Effector CD4-positive, alpha-beta T cell (primary cell): ENCODE data around the gene CCDC170. TPM values are rescaled to one million over a fixed set of nuclear protein-coding genes. Genes with fewer than 3 reads are reported as not detected.
"Not testable (repeated sequence)": the region's sequence is repeated elsewhere in the genome, so short reads cannot be mapped to it uniquely, and the experiment has no call there.

ENCODE experiments used
- DNase-seq: peaks from one replicate; pipeline ENCODE4 v3.0.0-alpha.2; 2020
- total RNA-seq: gene quantifications from one replicate; lab custom pipeline; 2026; lab: John Stamatoyannopoulos, UW

Gene CCDC170, protein sequence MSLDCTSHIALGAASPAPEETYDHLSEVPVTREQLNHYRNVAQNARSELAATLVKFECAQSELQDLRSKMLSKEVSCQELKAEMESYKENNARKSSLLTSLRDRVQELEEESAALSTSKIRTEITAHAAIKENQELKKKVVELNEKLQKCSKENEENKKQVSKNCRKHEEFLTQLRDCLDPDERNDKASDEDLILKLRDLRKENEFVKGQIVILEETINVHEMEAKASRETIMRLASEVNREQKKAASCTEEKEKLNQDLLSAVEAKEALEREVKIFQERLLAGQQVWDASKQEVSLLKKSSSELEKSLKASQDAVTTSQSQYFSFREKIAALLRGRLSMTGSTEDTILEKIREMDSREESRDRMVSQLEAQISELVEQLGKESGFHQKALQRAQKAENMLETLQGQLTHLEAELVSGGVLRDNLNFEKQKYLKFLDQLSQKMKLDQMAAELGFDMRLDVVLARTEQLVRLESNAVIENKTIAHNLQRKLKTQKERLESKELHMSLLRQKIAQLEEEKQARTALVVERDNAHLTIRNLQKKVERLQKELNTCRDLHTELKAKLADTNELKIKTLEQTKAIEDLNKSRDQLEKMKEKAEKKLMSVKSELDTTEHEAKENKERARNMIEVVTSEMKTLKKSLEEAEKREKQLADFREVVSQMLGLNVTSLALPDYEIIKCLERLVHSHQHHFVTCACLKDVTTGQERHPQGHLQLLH
- not detected for total RNA-seq

DNA sequence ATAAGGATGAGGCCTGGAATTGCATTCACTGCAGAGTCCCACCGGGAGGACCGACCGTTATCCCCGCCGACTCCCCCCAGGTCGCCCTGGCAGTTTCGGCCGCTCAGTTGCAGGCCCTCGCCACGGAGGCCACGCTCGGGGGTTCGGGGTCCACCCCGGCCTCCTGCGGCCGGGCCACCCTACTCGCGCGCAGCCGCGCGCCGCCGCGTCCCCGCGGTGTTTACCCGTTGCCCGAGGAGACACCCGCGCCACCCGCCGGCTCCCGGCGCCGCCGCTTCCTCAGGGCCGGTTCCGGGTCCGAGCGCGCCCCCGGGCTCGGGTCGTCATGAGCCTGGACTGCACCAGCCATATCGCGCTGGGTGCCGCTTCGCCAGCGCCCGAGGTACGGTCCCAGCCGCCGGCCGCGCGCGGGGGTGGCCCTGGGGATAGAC lies at the start of gene CCDC170:
Gene CCDC170 (plus strand): TSS at position 214 of the 431 bp plus-strand sequence. CDS start 112 bp downstream, at position 326.
- DNase-seq: no peak

DNA sequence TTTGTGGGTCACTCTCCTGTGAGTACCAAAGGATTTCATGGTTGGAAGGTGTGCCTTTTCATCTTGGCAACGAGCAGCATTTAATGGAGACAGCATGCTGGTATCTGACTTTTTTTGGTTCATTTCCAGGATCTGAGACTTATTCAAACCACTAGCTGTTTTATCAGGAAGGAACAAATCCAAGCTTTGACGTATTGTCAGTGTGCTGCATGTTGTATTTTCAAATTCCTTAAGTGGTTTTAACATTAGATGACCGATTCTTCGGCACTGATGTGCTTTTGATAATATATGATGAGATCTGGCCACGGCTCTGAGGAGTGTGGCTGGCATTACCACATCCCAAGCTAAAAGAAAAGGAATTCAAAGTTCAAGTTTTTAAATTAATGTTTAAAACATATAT lies 48.3 kb upstream of the CCDC170 start:
- no peak for DNase-seq

DNA sequence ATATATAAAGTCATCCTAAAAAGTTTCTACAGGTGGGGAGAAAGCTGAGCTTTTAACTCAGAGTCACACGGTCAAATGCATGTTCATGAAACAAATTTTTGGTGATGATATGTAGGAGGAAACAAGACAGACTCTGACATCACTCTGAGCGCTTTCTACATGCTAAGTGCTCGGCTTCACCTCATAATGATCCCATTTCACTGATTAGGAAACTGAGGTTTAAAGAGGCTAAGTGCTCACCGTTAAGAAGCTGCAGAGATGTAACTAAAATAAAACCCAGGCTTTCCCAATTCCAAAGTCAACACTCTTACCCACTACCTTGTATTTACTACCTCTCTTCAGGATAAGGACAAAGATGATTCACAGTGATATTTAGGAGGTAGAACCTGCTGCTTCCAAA lies 46.6 kb upstream of the CCDC170 start:
- DNase-seq: no peak

DNA sequence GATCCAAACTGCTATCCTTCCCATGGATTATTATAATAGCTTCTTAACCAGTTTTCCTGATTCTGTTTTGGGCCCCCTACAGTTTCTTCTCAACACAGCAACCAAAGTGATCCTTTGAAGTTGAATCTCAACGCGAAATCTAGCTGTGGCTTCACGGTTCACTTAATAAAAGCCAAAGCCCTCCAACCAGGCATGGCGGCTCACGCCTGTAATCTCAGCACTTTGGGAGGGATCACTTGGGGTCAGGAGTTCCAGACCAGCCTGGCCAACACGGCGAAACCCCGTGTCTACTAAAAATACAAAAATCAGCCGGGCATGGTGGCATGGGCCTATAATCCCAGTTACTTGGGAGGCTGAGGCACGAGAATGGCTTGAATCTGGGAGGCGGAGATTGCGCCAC lies 45.2 kb upstream of the CCDC170 start:
- DNase-seq: no peak

DNA sequence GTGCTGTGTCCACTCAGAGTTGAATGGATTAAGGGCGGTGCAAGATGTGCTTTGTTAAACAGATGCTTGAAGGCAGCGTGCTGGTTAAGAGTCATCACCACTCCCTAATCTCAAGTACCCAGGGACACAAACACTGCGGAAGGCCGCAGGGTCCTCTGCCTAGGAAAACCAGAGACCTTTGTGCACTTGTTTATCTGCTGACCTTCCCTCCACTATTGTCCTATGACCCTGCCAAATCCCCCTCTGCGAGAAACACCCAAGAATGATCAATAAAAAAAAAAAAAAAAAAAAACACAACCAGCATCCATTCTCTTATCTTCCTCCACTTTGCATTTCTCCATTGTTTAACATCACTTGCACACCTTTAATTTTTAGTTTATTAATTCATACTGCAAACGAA lies 42.9 kb upstream of the CCDC170 start:
- DNase-seq: not testable (repeated sequence)

DNA sequence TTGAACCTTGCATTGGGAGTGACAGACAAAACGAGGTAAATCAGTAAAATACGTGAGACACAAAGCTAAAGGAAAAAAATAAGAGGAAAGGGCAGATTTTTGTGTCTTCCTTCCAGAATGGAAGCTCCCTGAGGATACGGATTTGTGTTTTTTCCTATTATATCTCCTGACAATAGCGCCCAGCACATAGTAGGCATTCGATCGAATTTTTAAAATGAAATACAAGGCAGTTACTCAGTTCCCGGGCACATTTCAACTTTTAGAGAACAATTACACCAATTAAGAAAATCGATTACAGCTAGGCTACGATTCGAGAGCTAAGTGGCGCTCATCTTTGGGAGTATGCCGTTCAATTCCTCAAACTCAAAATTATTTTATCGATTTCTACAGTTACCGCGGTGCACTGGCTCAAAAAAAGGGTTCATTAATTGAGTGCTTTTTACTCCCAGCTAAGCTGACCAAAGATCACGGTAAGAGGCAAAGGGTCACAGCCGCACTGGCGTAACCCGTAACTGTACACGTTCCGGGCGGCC lies 42.3 kb upstream of the CCDC170 start:
- no peak for DNase-seq

DNA sequence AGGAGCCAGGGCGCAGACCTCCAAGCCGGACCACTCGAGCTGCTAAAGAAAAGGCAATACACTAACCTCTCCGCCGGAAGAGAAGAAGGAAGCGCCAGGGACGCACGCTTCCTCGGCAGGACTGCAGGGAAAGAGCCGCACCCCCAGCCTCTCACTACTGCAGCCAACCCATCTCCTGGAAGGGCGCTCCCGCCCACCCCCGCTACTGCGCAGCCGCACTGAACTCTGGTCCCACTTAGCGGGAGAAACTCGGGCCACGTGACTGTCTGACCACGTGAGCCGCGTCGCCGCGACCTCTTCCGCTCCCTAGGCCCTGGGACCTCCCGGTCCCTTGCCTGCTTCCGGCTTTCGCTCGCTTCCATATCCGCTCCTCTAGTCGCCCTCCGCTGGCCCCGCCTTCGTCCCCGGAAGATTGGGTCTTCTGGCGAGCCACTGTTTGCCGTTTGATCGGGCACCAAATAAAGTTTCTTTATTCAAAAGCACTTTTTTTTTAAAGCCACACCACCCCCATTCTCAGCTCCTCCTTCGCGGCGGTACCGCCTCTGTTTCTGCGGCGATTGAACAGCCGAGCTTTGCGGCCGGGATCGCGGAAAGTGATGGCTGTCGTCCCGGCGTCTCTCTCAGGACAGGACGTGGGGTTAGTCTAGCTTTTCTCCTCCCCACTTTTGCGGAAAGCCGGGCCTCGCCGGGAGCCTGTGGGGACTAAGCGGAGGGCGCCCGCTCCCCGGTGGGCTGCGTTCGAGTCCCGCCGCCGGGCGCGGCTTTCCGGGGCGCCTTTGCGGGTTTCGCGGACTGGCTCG lies 41.7 kb upstream of the CCDC170 start, which contains the start of gene RMND1:
Gene RMND1 (minus strand): TSS at position 177 of the 800 bp plus-strand sequence. CDS start 6,315 bp downstream, outside the sequence.
- peak; percentile 99 for DNase-seq

DNA sequence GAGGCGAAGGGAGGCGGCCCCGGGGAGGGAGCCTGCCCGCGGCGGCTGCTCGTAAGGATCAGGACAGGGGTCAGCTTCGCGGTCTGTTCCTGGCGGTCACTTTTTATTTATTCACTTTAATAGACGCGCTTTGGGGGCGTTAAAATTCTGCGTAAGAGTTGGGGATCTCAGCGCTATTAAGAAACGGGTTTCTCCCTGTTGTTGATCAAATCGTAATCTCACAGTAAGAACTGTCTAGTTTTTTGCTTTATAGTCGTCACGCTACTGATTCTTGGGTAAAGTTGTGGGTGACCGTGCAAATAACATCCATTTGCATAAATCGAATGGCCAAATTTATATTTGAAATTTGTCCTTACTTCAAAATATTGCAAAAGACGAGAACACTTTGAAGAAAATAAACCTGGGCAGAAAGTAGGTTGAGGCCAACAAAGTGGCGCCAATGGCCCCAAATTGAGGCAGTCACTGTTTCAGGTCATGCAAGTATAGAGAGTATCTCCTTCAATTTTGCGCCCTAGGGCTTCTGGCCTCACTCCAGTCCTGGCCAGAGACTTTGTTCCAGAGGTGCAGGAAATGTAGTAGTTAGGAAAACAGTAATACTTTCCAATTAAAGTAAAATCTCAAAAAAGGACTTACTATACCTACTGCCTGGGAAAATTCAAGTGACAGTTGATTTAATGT lies 40.9 kb upstream of the CCDC170 start:
- DNase-seq: no peak

DNA sequence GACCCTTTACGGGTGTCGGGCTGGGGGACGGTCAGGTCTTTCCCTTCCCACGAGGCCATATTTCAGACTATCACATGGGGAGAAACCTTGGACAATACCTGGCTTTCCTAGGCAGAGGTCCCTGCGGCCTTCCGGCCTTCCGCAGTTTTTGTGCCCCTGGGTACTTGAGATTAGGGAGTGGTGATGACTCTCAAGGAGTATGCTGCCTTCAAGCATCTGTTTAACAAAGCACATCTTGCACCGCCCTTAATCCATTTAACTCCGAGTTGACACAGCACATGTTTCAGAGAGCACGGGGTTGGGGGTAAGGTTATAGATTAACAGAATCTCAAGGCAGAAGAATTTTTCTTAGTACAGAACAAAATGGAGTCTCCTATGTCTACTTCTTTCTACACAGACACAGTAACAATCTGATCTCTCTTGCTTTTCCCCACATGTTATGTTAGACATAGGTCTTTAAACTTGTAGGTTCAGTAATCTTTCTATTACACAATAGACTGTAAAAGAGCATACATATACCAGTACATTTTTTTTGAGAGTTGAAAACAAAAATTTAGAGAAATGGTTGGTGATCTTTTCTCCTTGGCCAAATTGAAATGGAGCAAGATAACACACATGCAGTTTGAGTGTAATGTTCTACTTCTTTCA lies 37.9 kb upstream of the CCDC170 start:
- not testable (repeated sequence) for DNase-seq

DNA sequence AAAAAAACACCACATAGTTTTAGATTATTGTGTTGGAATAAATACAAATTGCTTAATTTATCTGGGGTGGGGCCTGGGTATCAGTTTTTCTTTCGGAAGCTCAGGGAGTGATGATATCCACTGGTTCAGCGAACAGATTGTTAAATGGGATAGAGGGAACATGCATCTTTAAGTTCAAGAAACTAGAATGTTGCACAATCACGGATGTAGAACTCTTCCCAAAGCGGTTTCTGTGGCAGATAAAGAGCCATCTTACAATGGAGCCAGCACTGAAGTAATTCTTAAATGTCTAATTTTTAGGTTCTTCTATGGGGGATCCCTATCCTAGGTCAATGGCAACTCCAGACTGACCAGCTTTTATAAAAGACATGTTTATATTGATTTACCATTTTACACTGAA lies 32.1 kb upstream of the CCDC170 start:
- no peak for DNase-seq

DNA sequence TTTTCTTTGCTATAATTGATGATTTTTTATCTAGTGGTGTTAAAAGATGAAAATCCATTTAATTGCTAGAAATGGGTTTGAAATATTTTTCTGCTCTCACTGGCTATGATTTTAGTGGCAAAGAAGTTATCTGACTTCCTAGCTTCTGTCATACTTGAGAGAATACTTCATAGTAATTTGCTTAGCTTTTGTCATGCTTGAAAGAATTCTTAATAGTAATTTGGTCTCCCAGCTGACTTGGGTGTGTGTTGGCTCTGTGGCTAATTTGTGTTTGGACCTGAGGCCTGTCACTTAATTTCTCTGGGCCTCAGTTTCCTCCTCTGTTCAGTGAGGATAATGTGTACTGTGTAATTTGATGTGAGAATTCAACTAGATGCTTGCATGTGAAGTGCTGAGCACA lies 29.1 kb upstream of the CCDC170 start:
- no peak for DNase-seq

DNA sequence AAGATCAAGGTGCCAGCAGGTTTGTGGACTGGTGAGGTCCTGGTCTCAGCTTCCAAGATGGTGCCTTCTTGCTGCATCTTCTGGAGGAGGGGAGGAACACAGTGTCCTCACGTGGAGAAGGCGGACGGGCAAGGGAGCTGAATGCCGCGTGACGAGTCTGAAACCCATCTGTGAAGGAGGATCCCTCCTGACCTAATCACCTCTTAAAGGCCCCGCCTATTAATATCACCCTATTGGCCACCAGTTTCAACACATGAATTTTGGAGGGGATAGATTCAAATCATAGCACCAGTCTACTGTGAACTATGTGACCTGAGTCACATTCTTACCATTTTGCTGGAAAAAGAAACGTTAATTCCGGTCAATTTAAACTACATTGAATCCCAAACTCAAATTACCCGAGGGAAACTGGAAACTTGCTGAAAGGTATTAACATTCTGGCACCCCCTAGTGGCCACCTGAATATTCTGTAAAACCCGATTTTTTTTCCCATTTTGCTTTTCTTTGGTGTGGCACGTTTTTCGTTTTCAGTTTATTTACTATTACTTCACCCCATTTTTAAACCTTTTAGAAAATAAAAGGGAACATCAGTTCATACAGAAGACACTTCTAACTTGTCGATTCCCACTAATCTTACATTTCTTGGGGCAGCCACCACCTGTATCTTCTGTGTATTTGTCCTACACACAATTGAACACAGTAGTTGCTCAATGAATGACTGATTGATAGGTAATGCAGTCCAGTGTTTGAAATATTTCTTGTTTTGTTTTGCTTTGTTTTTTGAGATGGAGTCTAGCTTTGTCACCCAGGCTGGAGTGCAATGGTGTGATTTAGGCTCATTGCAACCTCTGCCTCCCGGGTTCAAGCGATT lies 17.9 kb upstream of the CCDC170 start:
- peak; percentile 40 for DNase-seq

DNA sequence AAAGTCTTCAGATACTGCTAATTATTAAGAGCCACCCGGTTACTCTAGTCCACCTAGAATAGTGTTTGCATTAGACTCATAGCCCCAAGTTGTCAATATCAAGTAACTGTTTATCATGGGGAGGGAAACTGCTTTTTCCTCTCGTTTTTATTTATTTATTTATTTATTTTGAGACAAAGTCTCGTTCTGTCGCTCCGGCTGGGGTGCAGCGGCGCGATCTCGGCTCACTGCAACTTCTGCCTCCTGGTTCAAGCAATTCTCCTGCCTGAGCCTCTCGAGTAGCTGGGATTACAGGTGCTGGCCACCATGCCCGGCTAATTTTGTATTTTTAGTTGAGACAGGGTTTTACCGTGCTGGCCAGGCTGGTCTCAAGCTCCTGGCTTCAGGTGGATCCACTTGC lies 16.1 kb upstream of the CCDC170 start:
- DNase-seq: no peak

DNA sequence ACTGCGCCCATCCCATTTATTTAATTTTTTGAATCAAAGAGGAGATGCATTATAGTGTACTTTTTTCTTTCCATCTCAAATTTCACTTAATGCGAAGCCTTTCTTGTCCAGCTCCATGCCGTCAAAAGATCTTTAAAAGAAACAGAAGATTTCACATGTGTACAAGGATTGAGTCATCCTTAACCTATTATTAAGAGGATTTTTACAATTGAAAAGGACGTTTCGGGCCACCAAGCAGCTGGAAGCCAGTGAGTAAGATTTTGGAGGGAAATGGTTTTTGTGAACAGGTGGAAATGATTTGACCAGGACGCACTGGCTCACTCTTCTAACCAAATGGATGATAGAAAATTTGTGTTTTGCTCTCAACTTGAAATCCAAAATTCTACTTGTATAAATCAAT lies 15.1 kb upstream of the CCDC170 start:
- DNase-seq: no peak

DNA sequence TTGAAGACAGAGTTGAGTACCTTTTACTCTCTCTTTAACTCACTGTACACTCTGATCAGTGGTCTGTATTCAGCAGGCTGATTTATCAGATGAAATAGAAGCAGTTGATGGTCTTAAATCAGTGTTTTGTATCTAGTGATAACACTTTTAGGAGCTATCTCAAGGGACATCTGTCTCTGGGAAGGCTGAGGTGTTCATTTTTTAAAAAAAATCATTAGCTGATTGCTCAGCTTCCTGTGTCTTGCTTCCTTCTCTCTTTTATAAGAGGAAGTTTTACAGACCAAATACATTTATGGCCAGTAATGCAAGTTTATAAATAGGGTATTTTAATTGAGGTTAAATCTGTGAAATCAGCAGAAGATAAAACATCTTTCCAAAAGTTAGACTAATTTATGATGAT lies 12.0 kb upstream of the CCDC170 start:
- no peak for DNase-seq

DNA sequence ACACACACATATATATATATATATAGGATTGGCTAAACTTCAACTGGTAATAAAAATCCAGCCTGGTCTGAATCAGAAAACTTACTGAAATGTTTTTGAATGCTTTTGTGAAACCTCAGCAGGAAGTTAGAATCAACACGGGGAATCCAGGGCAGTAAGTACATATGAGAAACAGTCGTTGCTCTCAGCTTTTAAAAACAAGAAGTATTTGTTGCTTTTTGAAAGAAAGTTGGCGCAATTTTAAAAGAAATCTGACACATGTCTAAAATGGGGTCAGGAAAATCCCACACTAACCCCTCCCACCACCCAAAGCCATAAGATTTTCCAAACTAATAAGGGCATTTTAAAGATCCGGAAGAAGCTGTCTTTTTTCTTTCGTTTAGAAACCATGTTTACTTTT lies 11.5 kb upstream of the CCDC170 start:
- DNase-seq: no peak

DNA sequence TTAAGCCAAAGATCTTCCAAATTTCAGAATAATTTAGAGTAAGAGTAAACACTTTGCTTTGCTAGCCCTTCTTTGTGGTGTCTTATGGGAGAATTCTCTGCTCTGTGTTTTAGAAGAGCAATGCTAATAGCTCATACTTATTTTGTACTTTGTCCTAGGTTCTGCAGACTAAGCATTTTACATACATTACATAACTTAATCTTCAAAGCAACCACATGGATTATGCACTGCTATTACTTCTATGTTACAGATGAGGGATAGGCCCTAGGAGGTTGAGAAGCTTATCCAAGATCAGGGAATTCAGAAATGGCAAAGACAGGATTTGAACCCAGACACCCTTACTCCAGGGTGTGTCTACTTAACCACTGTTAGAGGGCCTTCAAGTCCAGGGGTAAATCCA lies 9.8 kb upstream of the CCDC170 start:
- DNase-seq: no peak

DNA sequence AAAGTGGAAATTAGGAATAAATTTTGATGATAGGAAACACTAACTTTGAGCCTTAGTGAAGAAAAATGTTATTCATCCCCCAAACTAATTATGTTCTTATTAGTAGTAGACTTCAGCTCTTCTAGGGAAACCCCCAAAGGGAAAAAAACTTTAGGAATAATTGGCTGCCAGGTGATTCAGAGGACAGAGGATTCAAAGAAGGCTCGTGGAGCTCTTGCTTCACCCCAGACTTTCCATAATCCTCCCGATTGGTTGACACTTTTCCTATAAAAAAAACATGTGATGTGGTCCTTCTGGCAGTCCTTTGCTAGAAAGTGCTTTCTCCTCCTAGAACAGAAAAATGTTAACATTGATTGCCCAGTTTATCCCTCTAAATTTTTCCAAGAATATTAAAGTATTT lies 5.6 kb upstream of the CCDC170 start:
- DNase-seq: no peak

DNA sequence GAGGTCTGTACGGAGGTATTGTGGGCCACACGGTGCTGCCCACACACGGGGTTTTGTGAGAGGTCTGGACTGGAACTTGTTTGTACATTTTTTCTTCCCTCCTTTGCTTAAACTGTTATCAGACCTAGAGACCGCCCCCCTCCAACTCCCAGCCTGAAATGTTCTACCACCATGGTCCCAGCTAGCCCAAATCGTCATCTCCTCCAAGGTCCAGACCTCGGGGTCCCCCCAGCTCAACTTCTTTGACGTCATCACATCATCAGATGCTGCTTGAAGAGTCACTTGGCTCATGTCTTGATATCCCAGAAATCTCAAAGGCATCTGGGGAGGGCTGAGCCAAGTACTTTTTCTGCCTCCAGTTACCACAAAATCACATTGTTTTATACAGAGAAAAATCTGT lies 2.8 kb upstream of the CCDC170 start:
- DNase-seq: no peak

DNA sequence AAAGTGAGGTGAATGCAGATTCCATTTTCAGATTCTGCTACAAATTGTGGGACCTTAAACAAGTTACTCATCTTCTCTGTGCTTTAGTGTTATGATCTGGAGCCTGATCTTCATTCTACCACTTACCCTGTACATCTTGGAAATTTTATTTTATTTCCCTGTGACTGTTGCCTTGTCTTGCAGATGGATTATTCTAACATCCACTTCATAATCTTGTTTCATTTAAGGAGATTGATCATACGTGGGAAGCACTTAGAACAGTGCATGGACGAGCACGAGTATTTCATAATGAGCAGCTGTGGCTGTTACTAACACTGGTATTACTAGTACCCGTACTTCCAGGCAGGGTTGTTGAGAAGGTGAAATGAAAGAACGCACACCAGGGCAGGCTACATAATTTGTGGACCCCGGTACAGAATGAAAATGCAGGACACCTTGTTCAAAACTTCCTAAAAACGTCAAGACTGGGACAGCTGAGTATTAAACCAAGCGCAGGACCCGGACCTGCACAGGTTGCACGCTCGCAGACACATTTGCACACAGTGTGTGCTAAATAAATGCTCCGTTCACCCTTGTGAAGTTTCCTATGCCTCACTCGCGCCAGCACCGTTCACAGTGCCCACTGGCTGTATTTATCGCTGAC lies 535 bp upstream of the CCDC170 start:
- no peak for DNase-seq
